NOMO-1 (cell line): ENCODE data around the gene RLN1.
"Not testable (repeated sequence)": the region's sequence is repeated elsewhere in the genome, so short reads cannot be mapped to it uniquely, and the experiment has no call there.

Experiments used
- DNase-seq, 2 experiments: peaks; one replicate each; lab custom pipeline; 2025; ENCODE audit not compliant: unreplicated experiment in 2 of 2; lab: John Stamatoyannopoulos, UW

The RLN1 gene, protein sequence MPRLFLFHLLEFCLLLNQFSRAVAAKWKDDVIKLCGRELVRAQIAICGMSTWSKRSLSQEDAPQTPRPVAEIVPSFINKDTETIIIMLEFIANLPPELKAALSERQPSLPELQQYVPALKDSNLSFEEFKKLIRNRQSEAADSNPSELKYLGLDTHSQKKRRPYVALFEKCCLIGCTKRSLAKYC

DNA sequence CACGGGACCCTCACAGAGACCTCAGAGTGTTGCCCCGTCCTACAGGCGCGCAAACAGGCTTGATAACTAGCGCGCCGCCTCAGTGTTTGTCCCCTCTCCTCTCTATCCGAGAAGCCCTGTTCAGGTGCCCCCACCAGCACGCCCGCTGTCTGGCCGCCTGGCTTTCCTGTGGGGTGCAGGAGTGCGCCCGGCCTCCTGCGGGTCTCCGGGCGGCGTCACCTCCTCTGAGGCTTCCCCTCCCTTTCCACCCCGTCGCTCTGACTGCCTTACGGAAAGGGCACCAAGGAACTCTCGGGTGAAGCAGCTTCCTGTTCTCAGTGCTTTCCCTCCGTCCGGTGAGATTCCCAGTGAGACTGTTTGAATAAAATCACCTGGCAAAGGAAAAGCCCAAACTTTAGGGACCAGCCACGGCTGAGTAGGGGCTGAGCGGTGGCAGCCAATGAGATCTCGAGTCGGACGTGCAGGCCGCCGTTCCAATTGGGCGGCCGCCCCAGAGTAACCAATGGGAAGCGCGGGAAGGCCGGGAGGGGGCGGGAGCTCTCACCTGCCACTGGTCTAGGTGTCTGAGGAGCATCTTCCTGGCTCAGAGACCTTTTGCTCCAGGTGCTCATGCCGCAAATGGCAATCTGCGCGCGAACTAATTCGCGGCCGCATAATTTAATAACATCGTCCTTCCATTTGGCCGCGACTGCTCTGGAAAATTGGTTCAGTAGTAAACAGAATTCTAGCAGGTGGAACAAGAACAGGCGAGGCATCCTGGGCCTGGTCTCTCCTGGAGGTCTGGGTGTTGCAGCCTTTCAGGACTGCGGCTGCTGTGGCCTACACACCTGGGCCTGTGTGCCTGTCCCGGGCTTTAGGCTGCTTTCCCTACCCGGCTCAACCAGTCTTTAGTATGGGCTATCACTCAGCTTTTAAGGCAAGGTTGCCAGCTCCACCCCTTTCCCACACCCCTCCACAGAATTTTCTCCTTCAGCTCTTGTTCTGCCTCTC is at the start of gene RLN1:
Gene RLN1 (minus strand): TSS at position 885 of the 990 bp plus-strand sequence. CDS start 130 bp downstream, at position 755.
- DNase-seq, result not testable (repeated sequence)

DNA sequence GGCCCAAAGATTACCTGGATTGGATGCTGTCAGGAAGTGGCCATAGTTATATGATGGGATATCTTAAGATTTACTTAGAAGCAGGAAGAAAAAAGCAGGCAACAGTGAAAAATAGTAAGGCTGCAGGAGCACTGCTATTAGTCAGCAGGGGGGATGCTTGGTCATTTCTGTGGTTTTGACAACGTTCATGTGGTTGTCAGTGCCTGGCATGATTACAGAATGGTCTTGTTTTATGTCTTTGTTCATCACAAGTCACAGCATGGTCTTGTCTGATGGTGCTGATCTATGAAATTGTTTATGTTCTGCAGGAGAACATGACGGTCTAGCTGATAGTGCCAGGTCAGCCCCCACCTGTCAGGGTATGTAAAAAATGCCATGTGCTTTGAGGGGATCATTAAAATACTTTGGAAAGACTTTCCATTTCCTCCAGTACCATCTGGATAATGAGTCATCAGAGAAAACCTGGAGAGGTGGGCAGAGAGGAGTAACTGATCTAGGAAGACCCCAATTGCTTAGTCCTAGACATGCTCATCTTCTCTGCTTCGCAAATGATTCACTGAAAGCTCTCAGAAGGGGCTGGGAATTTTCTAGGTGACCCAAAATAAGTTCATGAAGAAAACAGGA is 49.5 kb upstream of the RLN1 start:
- peak; percentile 1 to 34 for DNase-seq

GRCh38 chr9:5388026-5388819 is 48.5 kb upstream of the RLN1 start:
- DNase-seq, result peak; percentile 5 to 17

DNA sequence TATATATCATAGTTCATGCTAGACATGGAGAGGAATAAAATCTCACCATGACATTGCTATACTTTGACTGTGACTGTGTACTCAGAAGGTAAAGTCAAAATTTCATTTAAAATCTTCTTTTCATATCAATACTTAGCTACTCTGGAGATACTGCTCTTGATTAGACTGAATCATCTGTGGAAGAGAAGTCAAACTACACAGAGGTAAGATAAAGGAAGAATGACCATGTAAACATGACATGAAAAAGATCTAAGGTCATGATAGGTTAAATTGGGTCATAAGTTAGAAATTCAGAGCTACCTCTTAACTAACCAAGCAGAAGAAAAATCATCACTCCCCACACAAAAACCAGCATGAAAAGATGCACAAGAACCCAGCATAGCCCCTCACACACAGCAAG is 44.8 kb upstream of the RLN1 start:
- DNase-seq, result no peak

GRCh38 chr9:5382479-5382878 is 42.8 kb upstream of the RLN1 start:
- DNase-seq, result no peak

GRCh38 chr9:5375790-5376477 is 36.3 kb upstream of the RLN1 start:
- DNase-seq, result no peak

GRCh38 chr9:5375091-5375490 is 35.4 kb upstream of the RLN1 start:
- DNase-seq, result no peak

- no peak for DNase-seq
These were observed 24.8 kb upstream of the RLN1 start for GRCh38 chr9:5364294-5365024.

DNA sequence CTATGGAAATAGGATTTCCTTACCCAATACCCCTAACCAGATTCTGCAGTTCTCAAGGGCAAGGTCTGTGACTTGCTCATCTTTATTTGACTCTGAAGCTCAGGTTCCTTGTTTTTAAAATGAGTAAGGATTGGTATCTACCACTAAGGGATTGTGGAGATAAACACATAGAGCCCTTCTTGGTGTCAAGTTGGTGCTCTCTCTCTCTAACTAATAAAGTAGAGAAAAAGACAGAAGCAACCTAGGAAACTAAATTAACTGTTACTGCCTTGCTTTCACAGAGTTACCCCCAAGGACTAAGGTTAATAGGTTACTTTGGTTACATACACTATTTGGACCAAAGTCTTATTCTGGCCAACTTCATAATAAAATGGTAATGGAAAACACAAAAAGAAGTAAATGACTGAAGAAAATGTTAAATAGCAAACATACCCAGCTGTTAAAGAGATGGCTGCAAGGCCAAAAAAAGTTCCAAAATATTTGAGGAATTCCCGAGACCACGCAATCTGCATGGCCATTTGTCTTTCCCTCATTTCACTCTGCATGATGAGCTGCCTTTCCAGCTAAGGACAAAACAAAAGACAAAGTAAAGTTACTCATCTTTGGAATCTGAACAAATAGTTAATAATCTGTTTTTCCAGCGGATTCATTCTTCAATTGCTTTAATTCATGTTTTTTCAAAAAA is 21.8 kb upstream of the RLN1 start:
- no peak for DNase-seq

- no peak for DNase-seq
These were observed 20.7 kb upstream of the RLN1 start for GRCh38 chr9:5360341-5360740.

- DNase-seq, result no peak
These were observed 17.9 kb upstream of the RLN1 start for GRCh38 chr9:5357431-5358105.

DNA sequence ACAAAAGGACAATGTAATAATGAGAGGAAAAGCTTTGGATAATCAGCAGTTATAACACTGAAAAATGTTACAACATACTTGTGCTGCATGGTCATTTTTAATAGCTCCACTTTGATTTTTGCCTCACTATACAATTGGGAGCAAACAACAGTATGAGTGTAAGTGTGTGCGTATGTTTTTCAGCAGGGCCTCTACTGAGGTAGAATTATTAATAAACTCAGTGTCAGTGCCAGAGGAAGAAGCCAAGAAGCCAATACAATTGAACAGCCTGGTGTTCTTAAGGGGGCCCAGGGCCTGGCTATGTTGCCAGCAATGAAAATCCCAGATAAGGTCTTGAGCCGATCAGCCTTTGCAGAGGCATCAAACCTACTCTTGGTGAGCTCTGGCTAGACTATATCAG is 16.1 kb upstream of the RLN1 start:
- no peak for DNase-seq

DNA sequence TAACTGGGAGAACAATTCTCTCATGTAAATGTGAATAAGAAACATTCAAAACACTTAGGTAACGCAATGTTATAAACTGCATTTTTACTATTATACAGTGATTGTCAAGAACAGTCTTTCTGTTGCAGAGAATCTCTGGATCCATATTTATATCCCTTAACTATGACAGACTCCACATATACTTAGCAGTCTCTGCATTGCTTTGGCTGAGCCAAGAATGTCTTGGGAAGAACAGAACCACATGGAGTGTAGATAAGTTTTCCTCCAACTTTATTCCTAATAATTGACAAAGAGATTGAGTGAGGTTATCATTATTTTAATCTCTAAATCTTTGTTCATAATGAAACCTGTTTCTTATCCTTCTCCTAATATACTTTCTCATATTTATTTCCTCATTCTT is 15.6 kb upstream of the RLN1 start:
- DNase-seq, result no peak

GRCh38 chr9:5354184-5354583 is 14.5 kb upstream of the RLN1 start:
- no peak for DNase-seq

GRCh38 chr9:5352637-5353248 is 13.1 kb upstream of the RLN1 start:
- no peak for DNase-seq

GRCh38 chr9:5336688-5337087 is 3.0 kb downstream of the RLN1 start:
- DNase-seq, result no peak

DNA sequence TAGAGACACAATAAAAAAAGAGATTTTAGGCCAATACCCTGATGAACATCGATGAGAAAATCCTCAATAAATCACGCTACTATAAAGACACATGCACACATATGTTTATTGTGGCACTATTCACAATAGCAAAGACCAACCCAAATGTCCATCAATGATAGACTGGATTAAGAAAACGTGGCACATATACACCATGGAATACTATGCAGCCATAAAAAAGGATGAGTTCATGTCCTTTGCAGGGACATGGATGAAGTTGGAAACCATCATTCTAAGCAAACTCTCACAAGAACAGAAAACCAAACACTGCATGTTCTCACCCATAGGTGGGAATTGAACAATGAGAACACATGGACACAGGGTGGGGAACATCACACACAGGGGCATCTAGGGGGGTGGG is 8.4 kb downstream of the RLN1 start:
- DNase-seq, result not testable (repeated sequence)
